HCT116 (cell line): ENCODE results near the gene SLC38A3. TPM values are rescaled to one million over a fixed set of nuclear protein-coding genes. Genes with fewer than 3 reads are reported as not detected.
A peak's percentile ranks its signal among the peaks of the same experiment; 100 is the strongest.

Experiments used
- ATAC-seq: fragments of 200-7000 bp; cut with Tn5 transposase; 2 replicates; pipeline ENCODE4 v1.9.1; 2020; ENCODE audit warnings: mild to moderate bottlenecking, moderate library complexity
- BruUV-seq: library from RNA; stranded (reverse); fragments of 400-500 nt; replicated peaks from 2 replicates; lab custom pipeline; 2021; lab: Mats Ljungman, UMichigan
- CTCF ChIA-PET: fragments of 300-600 bp; sonication (Branson Sonifier 250); formaldehyde crosslinking; loops from one replicate; lab custom pipeline; 2021; ENCODE audit warnings: antibody characterized with exemption; lab: Charles Lee
- POLR2A ChIA-PET: fragments of 300-600, 350-600 bp; sonication (Branson Sonifier 250); formaldehyde crosslinking; loops from one replicate; lab custom pipeline; 2021; ENCODE audit warnings: antibody characterized with exemption; lab: Charles Lee
- RAD21 ChIA-PET, 2 experiments: fragments of 300-600 bp; sonication (Branson Sonifier 250); formaldehyde crosslinking; loops; one replicate each; lab custom pipeline; 2023; ENCODE audit warnings: low total read pairs in 2 of 2; ENCODE audit not compliant: uncharacterized antibody in 2 of 2, unreplicated experiment in 2 of 2, low non-redundant PET in 1 of 2; lab: Charles Lee
- DNase-seq: peaks from one replicate; pipeline ENCODE4 v3.0.0-alpha.2; 2010; ENCODE audit warnings: low read depth, low spot score
- H2AFZ ChIP-seq: fragments of 200-600 bp; shearing (Covaris generic), sonication (generic); 2 replicates; pipeline ENCODE4 v1.6.1; 2017; ENCODE audit warnings: low read depth, mixed run types, mixed read lengths, antibody characterized with exemption, low read length; ENCODE audit not compliant: poor library complexity, severe bottlenecking
- H3K27ac ChIP-seq: 2 replicates; pipeline ENCODE4 v1.5.1; 2012; ENCODE audit warnings: low read depth, low read length
- H3K27me3 ChIP-seq: fragments of 200-600 bp; sonication (generic); 2 replicates; pipeline ENCODE4 v1.6.1; 2016; ENCODE audit warnings: mixed run types, low read length, mixed read lengths; ENCODE audit not compliant: insufficient read depth
- H3K36me3 ChIP-seq, 2 experiments: fragments of 200-500 bp in 1 of 2; fragments of 200-600 bp in 1 of 2; sonication (Bioruptor generic) in 1 of 2; sonication (generic) in 1 of 2; 2 replicates each; pipeline versions ENCODE4 v1.5.1 to v1.6.1; 2014 to 2016; ENCODE audit warnings: low read length in 2 of 2, inconsistent platforms in 1 of 2, mixed read lengths in 1 of 2, mixed run types in 1 of 2; ENCODE audit not compliant: insufficient read depth in 2 of 2, control insufficient read depth in 1 of 2
- H3K4me1 ChIP-seq, 2 experiments: fragments of 200-600 bp in 1 of 2; sonication (generic) in 1 of 2; 2 replicates each; pipeline versions ENCODE4 v1.5.1 to v1.6.1; 2012 to 2017; ENCODE audit warnings: low read length in 2 of 2, inconsistent platforms in 1 of 2, mild to moderate bottlenecking in 1 of 2, mixed read lengths in 1 of 2, mixed run types in 1 of 2, moderate library complexity in 1 of 2; ENCODE audit not compliant: insufficient read depth in 2 of 2, control insufficient read depth in 1 of 2
- H3K4me2 ChIP-seq: fragments of 200-600 bp; sonication (generic); 2 replicates; pipeline ENCODE4 v1.6.1; 2017; ENCODE audit warnings: mixed run types, low read length, mixed read lengths
- H3K4me3 ChIP-seq, 2 experiments: fragments of 200-600 bp in 1 of 2; sonication (generic) in 1 of 2; replicated peaks in 1 of 2; 2 replicates each; pipeline ENCODE4 v1.5.1; 2011 to 2016; ENCODE audit warnings: low read length in 2 of 2, control low read depth in 1 of 2, low read depth in 1 of 2, mild to moderate bottlenecking in 1 of 2, mixed read lengths in 1 of 2, mixed run types in 1 of 2
- H3K79me2 ChIP-seq: fragments of 200-600 bp; sonication (generic); 2 replicates; pipeline ENCODE4 v1.6.1; 2017; ENCODE audit warnings: mild to moderate bottlenecking, mixed run types, low read length, moderate library complexity, mixed read lengths; ENCODE audit not compliant: insufficient read depth
- H3K9ac ChIP-seq: fragments of 200-600 bp; sonication (generic); 2 replicates; pipeline ENCODE4 v1.6.1; 2016; ENCODE audit warnings: low read length, mixed read lengths
- H3K9me2 ChIP-seq: fragments of 200-600 bp; sonication (generic), shearing (Covaris generic); 2 replicates; pipeline ENCODE4 v1.6.1; 2017; ENCODE audit warnings: mixed run types, mild to moderate bottlenecking, moderate library complexity; ENCODE audit not compliant: insufficient read depth
- H3K9me3 ChIP-seq, 2 experiments: fragments of 200-500 bp in 1 of 2; fragments of 200-600 bp in 1 of 2; sonication (Bioruptor generic) in 1 of 2; sonication (generic) in 1 of 2; 2 replicates each; pipeline ENCODE4 v1.6.1; 2014 to 2017; ENCODE audit warnings: low read length in 2 of 2, mixed read lengths in 2 of 2, inconsistent platforms in 1 of 2, low read depth in 1 of 2, mild to moderate bottlenecking in 1 of 2, mixed run types in 1 of 2, moderate library complexity in 1 of 2; ENCODE audit not compliant: control insufficient read depth in 1 of 2, insufficient read depth in 1 of 2
- H4K20me1 ChIP-seq: fragments of 200-600 bp; sonication (generic), shearing (Covaris generic); 2 replicates; pipeline ENCODE4 v1.6.1; 2017; ENCODE audit warnings: mixed run types, mild to moderate bottlenecking, moderate library complexity; ENCODE audit not compliant: insufficient read depth
- CTCF ChIP-seq, 3 experiments: fragments of 200-600 bp in 1 of 3; sonication (generic) in 1 of 3; IDR thresholded peaks in 2 of 3; conservative IDR thresholded peaks in 1 of 3; 2 replicates each; pipeline ENCODE4 v1.5.1; 2012 to 2017; ENCODE audit warnings: low read depth in 2 of 3, low read length in 2 of 3, antibody characterized with exemption in 1 of 3, borderline replicate concordance in 1 of 3, control low read depth in 1 of 3, mild to moderate bottlenecking in 1 of 3, mixed read lengths in 1 of 3, mixed run types in 1 of 3, moderate library complexity in 1 of 3; ENCODE audit not compliant: insufficient read depth in 1 of 3
- POLR2A ChIP-seq: IDR thresholded peaks from 2 replicates; pipeline ENCODE4 v1.7.0; 2011; ENCODE audit warnings: borderline replicate concordance; ENCODE audit not compliant: insufficient read depth, insufficient read length; ENCODE audit errors: extremely low read depth
- POLR2AphosphoS5 ChIP-seq: IDR thresholded peaks from 2 replicates; pipeline ENCODE4 v1.6.1; 2011; ENCODE audit warnings: mild to moderate bottlenecking, low read depth, low read length, moderate library complexity
- RAD21 ChIP-seq: IDR thresholded peaks from 2 replicates; pipeline ENCODE4 v1.6.1; 2012; ENCODE audit warnings: low read depth, mild to moderate bottlenecking
- REST ChIP-seq: IDR thresholded peaks from 2 replicates; pipeline ENCODE4 v1.6.1; 2012; ENCODE audit warnings: low read depth
- SRF ChIP-seq: IDR thresholded peaks from 2 replicates; pipeline ENCODE4 v1.6.1; 2012; ENCODE audit warnings: low read depth
- YY1 ChIP-seq: IDR thresholded peaks from 2 replicates; pipeline ENCODE4 v1.6.1; 2011; ENCODE audit warnings: low read length, low read depth, moderate library complexity, mild to moderate bottlenecking; ENCODE audit not compliant: insufficient replicate concordance; ENCODE audit errors: extremely low read depth
- ZBTB33 ChIP-seq: IDR thresholded peaks from 2 replicates; pipeline ENCODE4 v1.6.1; 2011; ENCODE audit warnings: mild to moderate bottlenecking, low read length, moderate library complexity; ENCODE audit not compliant: insufficient replicate concordance; ENCODE audit errors: extremely low read depth
- ZFX ChIP-seq: fragments of 450-650 bp; IDR thresholded peaks from 2 replicates; pipeline ENCODE4 v1.6.1; 2017
- ZNF274 ChIP-seq: fragments of 200-500 bp; sonication (Bioruptor generic); IDR thresholded peaks from 2 replicates; pipeline ENCODE4 v1.6.1; 2014; ENCODE audit warnings: mild to moderate bottlenecking, low read depth, low read length, inconsistent platforms
- intact Hi-C: fragments of 100-400 bp; cut with micrococcal nuclease; formaldehyde crosslinking; loops from 2 replicates; pipeline ENCODE4 v1.10.0; 2022
- total RNA-seq: library from RNA; stranded (reverse); gene quantifications from one replicate; pipeline ENCODE4 v1.2.1, GENCODE V29; 2021; ENCODE audit not compliant: unreplicated experiment

The SLC38A3 gene
- total RNA-seq, 1 experiment from 2014 or later, result 3.1 TPM

DNA sequence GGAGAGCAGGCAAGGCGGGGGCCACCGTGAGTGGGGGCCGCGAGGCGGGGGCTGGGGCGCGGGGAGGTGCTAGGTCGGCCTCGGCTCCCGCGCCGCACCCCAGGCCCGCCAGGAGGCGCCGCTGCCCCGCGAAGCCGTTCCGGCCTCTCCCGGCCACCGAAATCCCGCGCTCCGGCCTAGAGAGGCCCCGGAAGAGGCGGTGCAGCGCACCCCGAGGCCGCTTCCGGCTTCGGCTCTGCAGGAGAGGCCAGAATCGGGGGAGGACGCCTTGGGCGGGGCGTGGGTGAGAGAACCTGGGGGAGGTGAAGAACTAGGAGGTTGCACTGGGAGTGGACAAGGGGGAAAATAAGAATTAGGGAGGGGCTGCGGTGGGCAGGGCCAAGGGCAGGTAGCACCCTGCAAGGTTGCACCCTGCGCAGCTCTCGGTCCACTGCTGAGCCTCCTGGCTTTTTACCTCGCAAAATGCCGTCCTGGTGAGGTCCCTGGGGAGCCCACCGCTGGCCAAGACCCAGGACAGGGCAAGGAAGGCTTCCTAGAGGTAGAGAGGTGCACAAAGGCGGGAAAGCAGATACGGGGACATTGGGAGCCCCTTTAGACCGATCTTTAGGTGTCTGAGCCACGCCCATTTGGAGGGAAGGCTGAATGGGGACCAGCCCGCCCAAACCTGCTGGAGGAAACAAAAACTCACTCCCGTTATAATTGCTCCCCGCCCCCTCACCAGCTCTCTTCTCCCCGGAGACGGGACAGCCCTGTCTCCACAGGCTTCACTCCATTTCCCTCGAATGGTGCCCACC, 22.5 kb downstream of the SLC38A3 start:
- TSS peak; percentile 76 for BruUV-seq
- POLR2A ChIA-PET, result interaction anchor here (0.6 to 3.3 kb wide), 8 partner anchors 8 to 274 kb away, joined by 3 to 14 read pairs (median 5); partner anchors contain the start of gene GNAI2
- H3K27me3 ChIP-seq, result no peaks in the 10 kb centered on the region
- H3K4me2 ChIP-seq, result peak overlapping the region; percentile 100
- intact Hi-C loops, result loop anchor here (1.0 kb wide), 5 partner anchors 8 to 46 kb away; no protein-coding TSS in a partner anchor
- TF ChIP-seq POLR2AphosphoS5 (peak; percentile 76), RAD21 (no peak), CTCF (IDR thresholded peaks at IDR 0.05 in 2 of 3, conservative IDR thresholded peaks at IDR 0.05 in 1 of 3; ENCODE audit: borderline replicate concordance in 1 of 3, insufficient read depth in 1 of 3, low read depth in 2 of 3, low read length in 2 of 3) (peak in 2 of 3 experiments; percentile 70 to 76; a peak in 4 of 6 replicates), ZFX (peak; percentile 33; the same call in 1 of the 2 replicates), POLR2A (peak; percentile 62), YY1 (peak; percentile 70), ZBTB33 (peak; percentile 54), REST (no peak), SRF (no peak), ZNF274 (no peak)
- DNase-seq (peak; percentile 95), ATAC-seq (peak; percentile 86)
- peak overlapping the region; percentile 82 for H2AFZ ChIP-seq
- no peaks in the 10 kb centered on the region for H3K9me3 ChIP-seq
- H3K36me3 ChIP-seq, result no peaks in the 10 kb centered on the region
- peak overlapping the region; percentile 80 for H3K9ac ChIP-seq
- peaks cover 10 to 34% of the 10 kb centered on the region in 2 experiments for H3K4me1 ChIP-seq
- CTCF ChIA-PET, result interaction anchor here (0.9 to 6.3 kb wide), 18 partner anchors 8 to 104 kb away, joined by 3 to 164 read pairs (median 6); partner anchors contain the start of genes GNAI2, GNAT1, HYAL3 and IFRD2
- RAD21 ChIA-PET, result interaction anchor here (0.9 to 4.7 kb wide), 9 partner anchors 8 to 42 kb away, joined by 3 to 48 read pairs (median 6); partner anchors contain the start of gene SEMA3B (in 1 of the 2)
- H3K9me2 ChIP-seq, result no peaks in the 10 kb centered on the region
- no peaks in the 10 kb centered on the region for H3K79me2 ChIP-seq
- peak overlapping the region; percentile 87 for H3K27ac ChIP-seq
- peak overlapping the region; percentile 58 to 87 for H3K4me3 ChIP-seq
- no peaks in the 10 kb centered on the region for H4K20me1 ChIP-seq
